ENCODE data around the gene PPP1R36. TPM values are rescaled to one million over a fixed set of nuclear protein-coding genes. Genes with fewer than 3 reads are reported as not detected.
A peak's percentile ranks its signal among the peaks of the same experiment; 100 is the strongest.

The PPP1R36 gene
- total RNA-seq, 2 experiments from 2014 or later, result 0.50 TPM; not detected in 1

DNA sequence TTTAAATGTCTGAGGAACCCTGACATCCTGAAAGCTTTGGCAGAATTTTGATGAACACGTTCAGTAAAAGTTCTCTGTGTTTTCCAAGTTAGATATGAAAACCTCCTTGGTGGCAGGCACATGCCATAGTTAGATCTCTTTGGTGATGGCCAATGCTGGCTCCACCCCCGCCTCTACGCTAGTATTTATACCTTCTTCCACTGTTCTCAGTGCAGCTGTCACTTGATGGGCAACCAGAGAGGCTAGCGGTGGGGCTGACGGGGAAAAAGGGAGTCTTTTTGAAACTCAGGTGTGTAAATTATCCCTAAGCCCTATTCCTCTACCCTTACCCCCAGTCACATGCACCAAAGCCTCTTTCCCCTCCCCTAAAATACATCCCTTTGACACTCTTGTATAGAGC, 32.1 kb downstream of the PPP1R36 start:
- Mint-ChIP-seq H3K9me3 (no peaks in the 10 kb centered on the region), H3K36me3 (ENCODE audit: low read depth) (no peaks in the 10 kb centered on the region), H3K4me3 (no peak overlapping the region), H3K27me3 (no peaks in the 10 kb centered on the region), H3K4me1 (no peaks in the 10 kb centered on the region), H3K27ac (no peak overlapping the region)
- DNase-seq, result no peak
- ChIA-PET CTCF (interaction anchor here (0.6 kb wide), 1 partner anchor 7 kb away, joined by 3 read pairs; no protein-coding TSS in a partner anchor), POLR2A (no interaction called here)

DNA sequence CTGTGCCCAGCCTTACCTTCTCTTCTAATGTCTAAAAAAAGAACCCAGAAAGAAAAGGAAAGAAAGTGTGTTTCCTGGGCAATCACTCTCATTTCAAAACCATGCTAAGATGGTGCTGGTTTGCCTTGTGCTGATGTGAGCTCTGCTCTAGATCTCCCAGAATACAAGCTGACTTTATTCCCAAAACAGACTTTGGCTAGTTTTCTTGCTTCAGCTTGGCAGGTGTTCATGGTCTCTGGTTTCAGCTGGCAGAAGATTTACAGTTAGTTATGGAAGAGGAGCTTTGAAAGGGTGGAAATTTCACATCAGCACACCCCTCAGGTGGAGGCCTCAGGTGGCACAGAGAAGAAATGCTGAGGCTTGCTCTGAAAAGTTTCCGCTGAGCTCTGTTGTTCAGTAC, 34.4 kb downstream of the PPP1R36 start:
- no peak overlapping the region for H3K4me3 Mint-ChIP-seq
- no peaks in the 10 kb centered on the region for H3K9me3 Mint-ChIP-seq
- POLR2A ChIA-PET, result no interaction called here
- no peak overlapping the region for H3K27ac Mint-ChIP-seq
- CTCF ChIA-PET, result no interaction called here
- H3K4me1 Mint-ChIP-seq, result no peaks in the 10 kb centered on the region
- H3K36me3 Mint-ChIP-seq (ENCODE audit: low read depth), result no peaks in the 10 kb centered on the region
- no peaks in the 10 kb centered on the region for H3K27me3 Mint-ChIP-seq
- no peak for DNase-seq

GRCh38 chr14:64591809-64592208, 42.0 kb downstream of the PPP1R36 start:
- POLR2A ChIA-PET, result no interaction called here
- no peak for DNase-seq
- Mint-ChIP-seq H3K27ac (no peak overlapping the region), H3K4me3 (no peak overlapping the region), H3K27me3 (peaks cover 20% of the 10 kb centered on the region), H3K36me3 (ENCODE audit: low read depth) (no peaks in the 10 kb centered on the region), H3K9me3 (no peaks in the 10 kb centered on the region), H3K4me1 (no peaks in the 10 kb centered on the region)
- CTCF ChIA-PET, result no interaction called here

DNA sequence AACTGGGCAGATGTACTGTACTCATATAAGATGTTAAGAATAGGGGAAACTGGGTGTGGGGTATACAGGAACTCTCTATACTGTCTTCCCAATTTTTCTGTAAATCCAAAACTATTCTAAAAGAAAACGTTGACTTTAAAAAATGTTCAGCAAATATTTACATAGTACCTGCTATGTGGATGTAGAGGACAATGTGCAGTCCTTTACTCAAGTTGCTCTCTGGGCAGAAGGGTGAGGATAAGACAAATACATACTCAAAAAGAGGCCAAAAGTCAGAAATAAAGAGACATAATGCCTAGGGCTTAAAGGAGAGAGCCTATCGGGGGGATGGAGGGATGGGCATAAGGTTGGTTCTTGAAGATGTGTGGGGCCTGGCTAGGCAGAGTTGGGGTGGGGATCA, 44.7 kb downstream of the PPP1R36 start:
- no peak for DNase-seq
- Mint-ChIP-seq H3K9me3 (no peaks in the 10 kb centered on the region), H3K4me1 (peaks cover 4% of the 10 kb centered on the region), H3K27me3 (peaks cover 27% of the 10 kb centered on the region), H3K27ac (peak overlapping the region; percentile 6), H3K4me3 (no peak overlapping the region), H3K36me3 (ENCODE audit: low read depth) (no peaks in the 10 kb centered on the region)
- ChIA-PET CTCF (no interaction called here), POLR2A (no interaction called here)

DNA sequence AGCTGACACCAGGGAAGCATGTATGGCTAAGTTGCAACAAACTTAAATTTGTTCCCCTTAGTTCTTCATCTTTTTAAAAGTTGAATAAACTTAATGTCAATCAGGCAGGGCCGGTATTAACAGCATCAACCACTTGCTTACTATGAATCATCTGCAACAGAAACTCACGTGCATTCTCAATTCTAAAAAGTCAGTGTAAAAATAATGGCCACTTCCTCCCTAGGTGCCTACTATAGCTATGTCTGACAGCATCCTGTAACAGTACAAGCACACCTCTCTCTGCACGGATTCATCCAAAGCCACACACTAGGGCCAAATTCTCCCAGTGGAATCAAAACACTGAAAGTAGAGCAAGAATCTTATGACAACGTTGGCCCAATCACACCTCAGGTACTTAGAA, 48.6 kb downstream of the PPP1R36 start:
- POLR2A ChIA-PET, result no interaction called here
- H3K27me3 Mint-ChIP-seq, result peaks cover 20% of the 10 kb centered on the region
- CTCF ChIA-PET, result no interaction called here
- no peak for DNase-seq
- no peaks in the 10 kb centered on the region for H3K9me3 Mint-ChIP-seq
- no peak overlapping the region for H3K4me3 Mint-ChIP-seq
- no peaks in the 10 kb centered on the region for H3K36me3 Mint-ChIP-seq (ENCODE audit: low read depth)
- peaks cover 4% of the 10 kb centered on the region for H3K4me1 Mint-ChIP-seq
- no peak overlapping the region for H3K27ac Mint-ChIP-seq

GRCh38 chr14:64601571-64601970, 51.8 kb downstream of the PPP1R36 start:
- ChIA-PET POLR2A (no interaction called here), CTCF (no interaction called here)
- H3K4me3 Mint-ChIP-seq, result no peak overlapping the region
- H3K9me3 Mint-ChIP-seq, result no peaks in the 10 kb centered on the region
- H3K36me3 Mint-ChIP-seq (ENCODE audit: low read depth), result no peaks in the 10 kb centered on the region
- no peak overlapping the region for H3K27ac Mint-ChIP-seq
- peaks cover 21% of the 10 kb centered on the region for H3K27me3 Mint-ChIP-seq
- DNase-seq, result no peak
- H3K4me1 Mint-ChIP-seq, result peaks cover 4% of the 10 kb centered on the region

GRCh38 chr14:64602826-64603225, 53.1 kb downstream of the PPP1R36 start:
- Mint-ChIP-seq H3K9me3 (no peaks in the 10 kb centered on the region), H3K4me3 (no peak overlapping the region), H3K4me1 (peaks cover 4% of the 10 kb centered on the region), H3K27ac (no peak overlapping the region), H3K36me3 (ENCODE audit: low read depth) (no peaks in the 10 kb centered on the region), H3K27me3 (peaks cover 17% of the 10 kb centered on the region)
- POLR2A ChIA-PET, result no interaction called here
- CTCF ChIA-PET, result no interaction called here
- DNase-seq, result no peak

- ChIA-PET CTCF (no interaction called here), POLR2A (no interaction called here)
- no peak for DNase-seq
Observed at GRCh38 chr14:64604001-64604400, 54.2 kb downstream of the PPP1R36 start.

GRCh38 chr14:64604881-64605280, 55.1 kb downstream of the PPP1R36 start:
- Mint-ChIP-seq H3K4me1 (no peaks in the 10 kb centered on the region), H3K4me3 (no peak overlapping the region), H3K36me3 (ENCODE audit: low read depth) (no peaks in the 10 kb centered on the region), H3K27me3 (peaks cover 14% of the 10 kb centered on the region), H3K27ac (no peak overlapping the region), H3K9me3 (no peaks in the 10 kb centered on the region)
- DNase-seq, result no peak
- CTCF ChIA-PET, result no interaction called here
- POLR2A ChIA-PET, result no interaction called here

More at GRCh38 chr14:64604001-64604400, 54.2 kb downstream of the PPP1R36 start:
- H3K4me3 Mint-ChIP-seq, result no peak overlapping the region
- peaks cover 14% of the 10 kb centered on the region for H3K27me3 Mint-ChIP-seq
- no peaks in the 10 kb centered on the region for H3K4me1 Mint-ChIP-seq
- no peak overlapping the region for H3K27ac Mint-ChIP-seq
- no peaks in the 10 kb centered on the region for H3K9me3 Mint-ChIP-seq
- no peaks in the 10 kb centered on the region for H3K36me3 Mint-ChIP-seq (ENCODE audit: low read depth)

- Mint-ChIP-seq H3K27me3 (peaks cover 14% of the 10 kb centered on the region), H3K4me3 (no peak overlapping the region), H3K9me3 (no peaks in the 10 kb centered on the region), H3K4me1 (no peaks in the 10 kb centered on the region), H3K27ac (no peak overlapping the region), H3K36me3 (ENCODE audit: low read depth) (no peaks in the 10 kb centered on the region)
- no peak for DNase-seq
- POLR2A ChIA-PET, result no interaction called here
- CTCF ChIA-PET, result interaction anchor here (0.6 kb wide), 1 partner anchor 62 kb away, joined by 3 read pairs; no protein-coding TSS in a partner anchor
Observed at GRCh38 chr14:64605926-64606685, 56.3 kb downstream of the PPP1R36 start.

DNA sequence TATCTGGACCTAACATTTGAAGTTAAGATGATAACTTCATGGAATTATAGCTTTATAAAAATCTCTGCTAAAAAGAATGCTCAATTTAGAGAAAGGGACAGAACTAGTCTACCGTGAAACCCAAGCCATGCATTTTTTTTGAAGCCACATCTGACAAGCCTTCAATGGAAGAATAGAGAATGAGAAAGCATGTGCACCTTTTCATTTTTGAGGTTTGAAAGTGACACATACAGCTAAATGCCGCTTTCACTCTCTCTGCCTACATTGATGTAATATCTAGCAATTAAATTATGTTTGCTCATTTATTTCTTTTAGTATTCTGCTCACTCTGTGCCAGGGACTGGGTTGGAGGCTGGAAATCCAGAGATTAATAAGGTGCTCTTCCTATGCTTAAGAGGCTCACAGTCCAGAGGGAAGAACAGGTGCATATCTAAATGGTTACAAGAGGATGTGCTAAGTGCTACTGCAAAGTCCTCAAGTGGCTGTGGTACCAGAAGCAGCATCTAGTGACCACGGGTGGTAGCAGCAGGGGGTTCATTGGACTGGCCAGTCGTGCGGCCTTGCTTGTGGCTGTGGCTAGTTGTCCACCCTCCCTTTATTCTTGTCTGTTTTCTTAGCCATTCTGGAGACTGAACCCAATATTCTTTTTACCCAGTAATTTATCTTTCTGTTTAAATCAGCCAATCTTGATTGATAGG, 60.4 kb downstream of the PPP1R36 start:
- peaks cover 11% of the 10 kb centered on the region for H3K27me3 Mint-ChIP-seq
- no peaks in the 10 kb centered on the region for H3K9me3 Mint-ChIP-seq
- CTCF ChIA-PET, result interaction anchor here (0.6 to 2.3 kb wide), 2 partner anchors 50 to 1213 kb away, joined by 4 to 8 read pairs; no protein-coding TSS in a partner anchor
- H3K36me3 Mint-ChIP-seq (ENCODE audit: low read depth), result no peaks in the 10 kb centered on the region
- POLR2A ChIA-PET, result no interaction called here
- no peaks in the 10 kb centered on the region for H3K4me1 Mint-ChIP-seq
- no peak overlapping the region for H3K27ac Mint-ChIP-seq
- no peak overlapping the region for H3K4me3 Mint-ChIP-seq
- DNase-seq, result no peak

- H3K27me3 Mint-ChIP-seq, result peaks cover 3% of the 10 kb centered on the region
- DNase-seq, result no peak
Observed at GRCh38 chr14:64611358-64612020, 61.7 kb downstream of the PPP1R36 start.

GRCh38 chr14:64612021-64612380, 62.2 kb downstream of the PPP1R36 start:
- ChIA-PET POLR2A (no interaction called here), CTCF (interaction anchor here (1.5 to 1.9 kb wide), 2 partner anchors 24 to 32 kb away, joined by 3 to 6 read pairs; no protein-coding TSS in a partner anchor)
- Mint-ChIP-seq H3K27me3 (peaks cover 7% of the 10 kb centered on the region), H3K27ac (no peak overlapping the region), H3K9me3 (no peaks in the 10 kb centered on the region), H3K4me1 (no peaks in the 10 kb centered on the region), H3K4me3 (no peak overlapping the region), H3K36me3 (ENCODE audit: low read depth) (no peaks in the 10 kb centered on the region)
- DNase-seq, result no peak

More at GRCh38 chr14:64611358-64612020, 61.7 kb downstream of the PPP1R36 start:
- CTCF ChIA-PET, result interaction anchor here (1.5 to 1.9 kb wide), 2 partner anchors 25 to 31 kb away, joined by 3 to 6 read pairs; no protein-coding TSS in a partner anchor
- Mint-ChIP-seq H3K9me3 (no peaks in the 10 kb centered on the region), H3K4me1 (no peaks in the 10 kb centered on the region), H3K27ac (no peak overlapping the region), H3K36me3 (ENCODE audit: low read depth) (no peaks in the 10 kb centered on the region), H3K4me3 (no peak overlapping the region)
- POLR2A ChIA-PET, result no interaction called here

Measured in activated CD4-positive, alpha-beta T cell treated with anti-CD3 and anti-CD28 coated beads, Interleukin-2, amount 10 ng/mL, durations not matched to agents 7 days and 5 days (primary cell).